ENCODE results near the gene GPR22. TPM values are rescaled to one million over a fixed set of nuclear protein-coding genes. Genes with fewer than 3 reads are reported as not detected.

GPR22 gene
- total and polyA plus RNA-seq, 9 donors = not detected

DNA sequence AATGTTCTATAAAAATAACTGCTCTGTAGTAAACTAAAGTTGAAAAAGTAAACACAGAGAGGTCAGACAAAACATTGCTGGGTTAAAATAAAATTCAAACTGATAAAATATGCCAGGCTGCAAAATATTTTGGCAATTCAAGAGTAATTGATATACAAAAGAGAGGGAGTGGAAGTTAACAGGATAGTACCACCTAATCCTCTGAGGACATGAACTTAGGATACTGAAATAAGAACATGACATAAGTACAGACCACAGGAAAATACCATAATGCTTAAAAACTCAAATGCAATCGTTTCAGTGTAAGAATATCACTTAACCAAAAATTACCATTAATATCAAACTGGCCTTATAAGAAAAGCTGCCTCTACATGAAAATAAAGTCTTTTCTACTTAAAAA lies 37.6 kb upstream of the GPR22 start:
- Histone ChIP-seq H3K27ac (no peak overlapping the region), H3K4me3 (no peak overlapping the region), H3K4me1 (ENCODE audit: insufficient read depth) (no peaks in the 10 kb centered on the region), H3K36me3 (no peaks in the 10 kb centered on the region), H3K27me3 (no peaks in the 10 kb centered on the region), H3K9me3 (no peaks in the 10 kb centered on the region)
- intact Hi-C loops (cut with DNase I) = no loop called here
- 49 to 69% (median 58%) methylated on average over 1 of the region's 1 CpG for WGBS, 3 donors
- TF ChIP-seq POLR2A (IDR thresholded peaks at IDR 0.05) (no peak), EP300 (IDR thresholded peaks at IDR 0.05) (no peak)
- TF ChIP-seq, protein P1, sequence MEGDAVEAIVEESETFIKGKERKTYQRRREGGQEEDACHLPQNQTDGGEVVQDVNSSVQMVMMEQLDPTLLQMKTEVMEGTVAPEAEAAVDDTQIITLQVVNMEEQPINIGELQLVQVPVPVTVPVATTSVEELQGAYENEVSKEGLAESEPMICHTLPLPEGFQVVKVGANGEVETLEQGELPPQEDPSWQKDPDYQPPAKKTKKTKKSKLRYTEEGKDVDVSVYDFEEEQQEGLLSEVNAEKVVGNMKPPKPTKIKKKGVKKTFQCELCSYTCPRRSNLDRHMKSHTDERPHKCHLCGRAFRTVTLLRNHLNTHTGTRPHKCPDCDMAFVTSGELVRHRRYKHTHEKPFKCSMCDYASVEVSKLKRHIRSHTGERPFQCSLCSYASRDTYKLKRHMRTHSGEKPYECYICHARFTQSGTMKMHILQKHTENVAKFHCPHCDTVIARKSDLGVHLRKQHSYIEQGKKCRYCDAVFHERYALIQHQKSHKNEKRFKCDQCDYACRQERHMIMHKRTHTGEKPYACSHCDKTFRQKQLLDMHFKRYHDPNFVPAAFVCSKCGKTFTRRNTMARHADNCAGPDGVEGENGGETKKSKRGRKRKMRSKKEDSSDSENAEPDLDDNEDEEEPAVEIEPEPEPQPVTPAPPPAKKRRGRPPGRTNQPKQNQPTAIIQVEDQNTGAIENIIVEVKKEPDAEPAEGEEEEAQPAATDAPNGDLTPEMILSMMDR (IDR thresholded peaks at IDR 0.05) = no peak
- DNase-seq = no peak

DNA sequence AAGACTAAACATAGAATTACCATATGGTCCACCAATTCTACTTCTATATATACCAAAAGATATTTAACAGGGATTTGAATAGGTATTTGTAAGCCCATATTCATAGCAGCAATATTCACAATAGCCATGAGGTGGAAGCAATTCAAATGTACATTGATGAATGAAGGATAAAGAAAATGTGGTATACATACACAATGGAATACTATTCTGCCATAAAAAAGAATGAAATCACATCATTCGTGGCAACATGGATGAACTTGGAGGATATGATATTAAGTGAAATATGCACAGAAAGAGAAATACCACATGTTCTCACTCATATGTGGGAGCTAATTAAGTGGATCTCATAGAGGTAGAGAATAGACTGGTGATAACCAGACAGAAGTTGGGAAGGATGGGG lies 34.1 kb upstream of the GPR22 start:
- intact Hi-C loops (cut with DNase I) = no loop called here
- no peaks in the 10 kb centered on the region for H3K36me3 ChIP-seq
- no peak overlapping the region for H3K27ac ChIP-seq
- H3K27me3 ChIP-seq = no peaks in the 10 kb centered on the region
- DNase-seq = no peak
- H3K4me1 ChIP-seq (ENCODE audit: insufficient read depth) = no peaks in the 10 kb centered on the region
- 91 to 98% (median 94%) methylated on average over 1 of the region's 1 CpG for WGBS, 3 donors
- no peak overlapping the region for H3K4me3 ChIP-seq
- no peaks in the 10 kb centered on the region for H3K9me3 ChIP-seq
- TF ChIP-seq EP300 (IDR thresholded peaks at IDR 0.05) (no peak), POLR2A (IDR thresholded peaks at IDR 0.05) (no peak)
- TF ChIP-seq, protein P1 (IDR thresholded peaks at IDR 0.05) = no peak

DNA sequence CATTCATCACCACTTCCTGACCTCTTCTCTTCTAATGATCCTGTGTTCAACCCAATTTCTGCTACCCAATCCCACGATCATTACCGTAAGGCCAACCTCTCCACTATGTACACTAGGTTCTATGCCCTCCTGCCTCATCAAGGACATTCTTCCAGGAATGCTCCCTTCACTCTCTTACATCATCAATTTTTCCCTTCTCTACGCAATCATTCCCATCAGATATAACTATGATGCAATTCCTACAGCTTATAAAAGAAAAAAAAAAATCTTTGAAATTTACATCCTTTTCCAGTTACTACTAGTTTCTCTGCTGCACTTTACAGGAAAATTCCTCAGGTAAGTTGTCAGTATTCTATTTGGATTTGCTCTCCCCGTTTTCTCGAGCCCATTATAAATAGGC lies 30.8 kb upstream of the GPR22 start:
- Histone ChIP-seq H3K36me3 (no peaks in the 10 kb centered on the region), H3K4me3 (no peak overlapping the region), H3K27me3 (no peaks in the 10 kb centered on the region), H3K4me1 (ENCODE audit: insufficient read depth) (no peaks in the 10 kb centered on the region), H3K9me3 (no peaks in the 10 kb centered on the region), H3K27ac (no peak overlapping the region)
- no peak for TF ChIP-seq EP300 (IDR thresholded peaks at IDR 0.05)
- TF ChIP-seq POLR2A (IDR thresholded peaks at IDR 0.05) = no peak
- TF ChIP-seq, protein P1 (IDR thresholded peaks at IDR 0.05) = no peak
- DNase-seq = no peak
- WGBS, 3 donors = 96% methylated on average over 5 of the region's 5 CpGs
- intact Hi-C loops (cut with DNase I) = no loop called here

DNA sequence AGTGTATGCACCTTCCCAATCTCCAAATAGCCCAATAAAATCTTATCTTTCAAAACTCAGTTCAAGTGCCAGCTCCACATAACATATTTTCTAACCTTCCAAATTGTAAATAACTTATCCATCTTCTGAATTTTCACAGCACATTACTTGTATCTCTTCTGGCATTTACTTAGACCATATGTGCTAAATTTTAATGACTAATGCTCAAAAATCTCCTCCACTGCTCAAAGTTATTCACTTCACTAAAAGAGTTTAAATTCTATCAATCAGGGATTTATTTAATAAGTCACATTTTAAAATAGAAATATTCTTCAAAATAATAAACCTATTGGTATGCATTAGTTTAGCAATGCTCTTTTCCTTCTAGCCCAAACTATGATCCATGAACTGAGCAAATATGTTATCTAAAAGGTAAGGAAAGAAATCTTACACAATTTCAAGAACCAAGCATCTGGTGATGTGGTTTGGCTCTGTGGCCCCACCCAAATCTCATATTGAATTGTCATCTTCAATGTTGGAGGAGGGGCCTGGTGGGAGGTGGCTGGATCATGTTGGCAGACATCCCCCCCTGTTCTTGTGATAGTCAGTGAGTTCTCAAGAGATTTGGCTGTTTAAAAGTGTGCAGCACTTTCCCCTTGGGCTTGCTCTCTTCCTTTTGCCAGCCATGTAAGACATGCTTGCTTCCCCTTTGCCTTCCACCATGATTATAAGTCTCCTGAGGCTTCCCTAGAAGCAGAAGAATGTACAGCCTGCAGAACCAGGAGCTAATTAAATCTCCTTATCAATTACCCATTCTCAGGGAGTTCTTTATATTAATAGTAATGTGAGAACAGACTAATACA lies 28.1 kb upstream of the GPR22 start:
- Histone ChIP-seq H3K36me3 (no peaks in the 10 kb centered on the region), H3K4me3 (no peak overlapping the region), H3K9me3 (no peaks in the 10 kb centered on the region), H3K27me3 (no peaks in the 10 kb centered on the region), H3K27ac (no peak overlapping the region), H3K4me1 (ENCODE audit: insufficient read depth) (no peaks in the 10 kb centered on the region)
- intact Hi-C loops (cut with DNase I) = no loop called here
- no peak for DNase-seq
- no peak for TF ChIP-seq EP300 (IDR thresholded peaks at IDR 0.05)
- TF ChIP-seq, protein P1 (IDR thresholded peaks at IDR 0.05) = no peak
- TF ChIP-seq POLR2A (IDR thresholded peaks at IDR 0.05) = no peak
